HepG2 (cell line): ENCODE measurements around the gene POLQ.

ENCODE experiments used
- IKZF1 ChIP-seq: fragments of 450-650 bp; IDR thresholded peaks from 2 replicates; pipeline ENCODE4 v1.7.1; 2016
- MTF1 ChIP-seq: sonication (generic); formaldehyde crosslinking; IDR thresholded peaks from 2 replicates; pipeline ENCODE4 v1.5.0; 2020; ENCODE audit warnings: missing genetic modification reagents
- ZNF772 ChIP-seq: sonication (generic); formaldehyde crosslinking; IDR thresholded peaks from 2 replicates; pipeline ENCODE4 v1.5.0; 2020; ENCODE audit warnings: mild to moderate bottlenecking, missing genetic modification reagents

- TF ChIP-seq ZNF772 (CRISPR knock-in tag) (no peak), IKZF1 (no peak), MTF1 (no peak)
Observed at GRCh38 chr3:121481106-121481880, 64.5 kb downstream of the POLQ start.
